Activated T-helper 9 cell treated with anti-CD3 and anti-CD28 coated beads, Interleukin-2, amount 50 U/mL, for 16 hours (primary cell): Measurements from ENCODE around the gene CERCAM.
A peak's percentile ranks its signal among the peaks of the same experiment; 100 is the strongest.
"Not testable (repeated sequence)": the region's sequence is repeated elsewhere in the genome, so short reads cannot be mapped to it uniquely, and the experiment has no call there.

Source experiments
- DNase-seq: peaks from one replicate; pipeline ENCODE4 v3.0.0-alpha.2; 2020; ENCODE audit warnings: low read depth

The CERCAM gene

DNA sequence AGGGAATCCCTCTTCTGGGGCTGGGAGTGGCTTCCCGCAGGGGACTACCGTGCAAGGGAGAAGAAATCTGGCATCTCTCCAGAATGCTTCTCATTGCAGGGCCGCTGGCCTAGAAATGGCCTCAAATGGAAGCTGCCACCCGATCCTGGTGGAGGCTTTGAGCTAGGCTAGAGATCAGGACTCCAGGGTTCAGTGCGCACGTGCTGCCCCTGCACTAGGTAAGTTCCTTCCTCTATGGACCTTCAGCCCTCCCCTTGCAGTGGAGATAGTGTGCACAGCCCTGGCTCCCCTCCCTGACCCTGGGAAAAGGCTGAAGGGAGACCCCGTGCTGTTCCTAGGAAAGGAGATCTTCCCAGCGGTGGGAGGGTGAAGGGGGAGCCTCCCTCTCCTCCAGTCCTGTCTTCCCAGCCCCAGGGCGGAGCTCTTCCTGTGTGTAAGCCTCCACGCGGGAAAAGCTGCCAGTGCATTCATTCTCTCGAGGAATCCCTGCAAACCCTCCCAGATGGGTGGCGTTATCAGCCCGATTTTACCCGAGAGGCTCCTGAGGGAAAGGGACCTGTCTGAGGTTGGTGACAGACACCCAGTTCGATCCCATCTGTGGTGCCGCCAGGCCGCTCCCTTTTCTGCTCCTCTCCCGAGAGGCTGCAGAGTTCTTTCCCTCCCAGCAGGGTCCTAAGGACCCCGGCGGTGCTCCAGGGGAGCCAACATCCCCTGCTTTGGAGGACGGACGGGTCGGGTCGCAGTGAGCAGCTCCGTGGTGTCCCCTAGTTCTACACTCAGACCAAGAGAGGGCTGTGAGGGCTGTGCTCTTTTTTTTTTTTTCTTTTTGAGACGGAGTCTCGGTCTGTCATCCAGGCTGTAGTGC, 1.4 kb upstream of the CERCAM start:
- no peak for DNase-seq

DNA sequence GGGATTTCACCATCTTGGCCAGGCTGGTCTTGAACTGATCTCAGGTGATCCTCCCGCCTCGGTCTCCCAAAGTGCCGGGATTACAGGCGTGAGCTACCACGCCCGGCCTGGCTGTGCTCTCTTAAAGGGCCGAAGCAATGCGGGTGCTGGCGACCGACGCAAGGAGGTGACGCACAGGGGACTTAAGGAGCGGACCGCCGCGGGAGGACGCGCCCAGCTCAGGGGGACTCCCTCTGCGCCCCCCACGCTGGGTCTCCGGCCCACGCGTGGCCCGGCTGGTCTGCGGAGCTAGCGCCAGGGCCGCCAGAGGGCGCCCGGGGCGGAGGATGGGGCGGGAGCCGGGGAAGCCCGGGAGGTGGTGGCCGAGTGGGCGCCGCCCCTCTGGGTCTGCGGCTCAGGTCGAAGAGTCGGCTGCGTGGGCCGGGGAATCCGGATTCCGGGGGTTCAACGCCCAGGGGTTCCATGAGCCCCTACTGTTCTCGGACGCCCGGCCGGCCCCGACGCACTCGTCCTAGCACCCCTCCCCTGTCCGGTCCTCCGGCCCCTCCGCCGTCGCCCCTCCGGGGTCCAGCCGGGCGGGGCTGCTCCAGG, 502 bp upstream of the CERCAM start:
- DNase-seq: peak; percentile 63

DNA sequence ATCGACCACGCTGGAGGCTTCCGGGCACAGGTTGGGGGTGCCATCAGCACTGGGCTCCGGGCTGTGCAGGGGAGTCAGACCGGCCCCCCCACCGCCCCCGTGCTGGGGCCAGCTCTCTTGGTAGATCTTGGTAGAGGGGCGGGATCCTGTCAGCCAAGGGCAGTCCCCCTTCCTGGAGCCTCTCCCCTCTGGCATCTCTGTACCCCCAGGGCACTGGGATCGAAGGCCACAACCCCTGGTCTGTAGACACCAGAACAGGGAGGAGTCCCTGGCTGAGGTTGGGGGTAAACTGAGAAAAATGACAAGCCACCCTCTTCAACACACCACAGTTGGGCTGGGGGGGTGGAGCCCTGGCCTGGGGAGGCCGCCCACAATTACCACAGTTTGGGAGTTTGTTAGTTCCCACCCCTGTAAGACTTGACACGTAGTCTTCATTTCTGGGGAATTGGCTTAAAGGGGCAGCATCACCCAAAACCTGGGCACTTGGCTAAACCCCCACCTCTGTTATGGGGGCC, 882 bp downstream of the CERCAM start:
- DNase-seq: no peak

DNA sequence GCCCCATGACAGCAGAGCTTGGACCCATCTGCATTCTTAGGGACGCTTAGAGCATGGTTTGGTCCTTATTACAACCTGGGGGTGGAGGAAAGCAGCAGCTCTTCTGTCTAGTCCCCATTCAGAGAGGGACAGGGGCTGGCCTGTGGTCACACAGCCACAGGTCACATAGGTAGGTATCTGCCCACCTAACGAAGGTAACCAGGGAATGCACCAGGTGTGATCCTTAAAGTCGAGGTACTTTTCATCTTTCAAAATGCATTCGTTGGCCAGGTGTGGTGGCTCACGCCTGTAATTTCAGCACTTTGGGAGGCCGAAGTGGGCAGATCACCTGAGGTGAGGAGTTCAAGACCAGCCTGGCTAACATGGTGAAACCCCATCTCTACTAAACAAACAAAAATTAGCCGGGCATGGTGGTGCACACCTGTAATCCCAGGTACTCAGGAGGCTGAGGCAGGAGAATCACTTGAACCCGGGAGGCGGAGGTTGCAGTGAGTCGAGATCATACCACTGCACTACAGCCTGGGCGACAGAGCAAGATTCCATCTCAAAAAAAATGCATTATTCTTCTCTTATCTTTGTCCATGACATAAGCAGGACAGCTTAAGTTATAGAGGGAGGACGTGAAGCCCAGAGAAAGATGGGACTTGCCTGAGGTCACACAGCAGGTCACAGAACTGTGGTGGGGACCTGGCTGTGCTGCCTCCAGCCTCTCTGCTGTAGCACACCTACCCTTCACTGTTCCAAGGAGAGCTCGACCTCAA, 1.5 kb downstream of the CERCAM start:
- DNase-seq: not testable (repeated sequence)

DNA sequence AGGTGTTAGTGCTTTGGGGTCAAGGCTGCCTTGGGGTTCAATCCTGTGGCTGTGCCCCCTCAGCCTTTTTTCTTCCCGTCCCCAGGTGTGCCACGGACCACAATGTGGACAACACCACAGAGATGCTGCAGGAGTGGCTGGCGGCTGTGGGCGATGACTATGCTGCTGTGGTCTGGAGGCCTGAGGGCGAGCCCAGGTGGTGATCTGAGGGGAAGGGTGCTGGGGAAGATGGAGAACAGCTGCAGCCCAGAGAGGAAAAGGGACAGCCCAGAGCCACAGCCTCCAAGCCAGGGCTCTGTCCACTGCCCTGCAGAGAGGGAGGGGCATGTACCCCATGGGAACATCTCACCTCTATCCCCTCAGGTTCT, 2.1 kb downstream of the CERCAM start:
- DNase-seq: no peak

DNA sequence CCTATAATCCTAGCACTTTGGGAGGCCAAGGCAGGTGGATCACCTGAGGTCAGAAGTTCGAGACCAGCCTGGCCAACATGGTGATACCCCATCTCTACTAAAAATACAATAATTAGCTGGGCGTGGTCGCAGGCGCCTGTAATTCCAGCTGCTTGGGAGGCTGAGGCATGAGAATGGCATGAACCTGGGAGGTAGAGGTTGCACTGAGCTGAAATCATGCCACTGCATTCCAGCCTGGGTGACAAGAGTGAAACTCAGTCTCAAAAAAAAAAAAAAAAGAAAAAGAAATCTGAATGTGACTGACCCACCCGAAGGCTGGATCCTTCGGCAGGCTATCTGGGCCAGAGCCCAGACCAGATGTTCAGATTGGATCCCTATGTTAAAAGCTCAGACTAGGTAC, 2.7 kb downstream of the CERCAM start:
- DNase-seq: not testable (repeated sequence)

DNA sequence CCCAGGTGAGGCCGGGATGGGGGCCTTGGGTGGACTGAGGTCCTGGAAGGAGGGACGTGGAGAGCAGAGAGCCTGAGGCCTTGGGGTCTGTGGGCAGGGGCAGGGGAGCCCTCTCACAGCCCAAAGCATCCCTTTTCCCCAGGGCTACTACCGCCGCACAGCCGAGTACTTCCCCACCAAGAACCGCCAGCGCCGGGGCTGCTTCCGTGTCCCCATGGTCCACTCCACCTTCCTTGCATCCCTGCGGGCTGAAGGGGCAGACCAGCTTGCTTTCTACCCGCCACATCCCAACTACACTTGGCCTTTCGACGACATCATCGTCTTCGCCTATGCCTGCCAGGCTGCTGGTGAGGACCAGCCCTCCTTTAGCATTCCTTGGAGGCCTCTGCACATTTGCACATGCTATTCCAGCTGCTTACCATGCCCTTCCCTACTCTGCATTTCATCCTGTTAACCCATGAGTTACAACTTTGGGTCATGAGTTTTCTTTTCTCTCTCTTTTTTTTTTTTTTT, 3.7 kb downstream of the CERCAM start:
- no peak for DNase-seq

DNA sequence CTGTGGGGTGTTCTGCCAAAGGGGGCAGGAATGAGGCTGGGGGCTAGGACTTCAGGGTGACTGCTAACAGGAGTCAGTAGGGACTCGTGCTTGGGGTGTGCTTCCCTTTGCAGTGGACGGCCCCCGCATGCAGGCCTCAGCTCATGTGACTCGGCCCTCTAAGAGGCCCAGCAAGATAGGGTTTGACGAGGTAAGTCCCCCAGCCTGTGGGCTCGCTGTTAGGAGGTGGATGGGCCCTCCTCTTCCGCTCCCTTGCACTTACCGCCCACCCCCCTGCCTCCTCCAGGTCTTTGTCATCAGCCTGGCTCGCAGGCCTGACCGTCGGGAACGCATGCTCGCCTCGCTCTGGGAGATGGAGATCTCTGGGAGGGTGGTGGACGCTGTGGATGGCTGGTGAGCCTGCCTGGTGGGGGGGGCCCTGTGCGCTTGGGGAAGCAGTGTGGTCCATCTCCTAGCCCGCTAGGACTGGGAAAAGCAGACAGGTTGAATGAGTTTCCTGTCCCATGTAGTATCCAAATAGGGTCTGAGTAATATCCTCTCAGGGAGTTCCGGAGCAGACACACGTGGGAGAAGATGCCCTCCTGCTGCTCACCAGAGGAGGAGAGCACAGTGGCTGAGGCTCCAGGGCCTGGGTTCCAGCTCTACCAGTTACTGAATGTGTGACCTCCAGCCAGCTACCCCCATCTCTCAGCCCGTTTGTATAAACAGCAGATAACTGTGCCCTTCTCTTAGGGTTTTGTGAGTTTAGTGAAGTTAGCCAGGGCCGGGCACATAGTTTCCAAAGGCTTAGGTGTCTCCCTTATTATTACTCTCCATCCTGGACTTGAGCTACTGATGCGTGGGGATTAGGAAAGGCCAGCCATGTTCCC, 8.2 kb downstream of the CERCAM start:
- DNase-seq: no peak

DNA sequence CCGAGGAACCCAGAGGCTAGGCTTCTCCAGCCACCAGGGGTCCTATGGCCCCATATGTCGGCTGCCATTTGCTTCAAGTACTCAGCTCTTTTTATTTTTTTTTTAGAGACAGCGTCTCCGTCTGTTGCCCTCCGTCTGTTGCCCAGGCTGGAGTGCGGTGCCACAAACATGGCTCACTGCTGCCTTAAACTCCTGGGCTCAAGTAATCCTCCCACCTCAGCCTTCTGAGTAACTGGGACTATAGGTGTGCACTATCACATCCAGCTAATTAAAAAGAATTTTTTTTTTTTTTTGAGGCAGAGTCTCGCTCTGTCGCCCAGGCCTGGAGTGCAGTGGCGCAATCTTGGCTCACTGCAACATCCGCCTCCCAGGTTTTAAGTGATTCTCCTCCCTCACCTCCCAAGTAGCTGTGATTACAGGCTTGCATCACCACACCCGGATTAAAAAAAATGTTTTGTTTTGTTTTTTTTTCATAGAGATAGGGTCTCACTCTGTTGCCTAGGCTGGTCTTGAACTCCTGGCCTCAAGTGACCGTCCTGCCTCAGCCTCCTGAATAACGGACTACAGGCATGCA, 8.9 kb downstream of the CERCAM start:
- DNase-seq: no peak

DNA sequence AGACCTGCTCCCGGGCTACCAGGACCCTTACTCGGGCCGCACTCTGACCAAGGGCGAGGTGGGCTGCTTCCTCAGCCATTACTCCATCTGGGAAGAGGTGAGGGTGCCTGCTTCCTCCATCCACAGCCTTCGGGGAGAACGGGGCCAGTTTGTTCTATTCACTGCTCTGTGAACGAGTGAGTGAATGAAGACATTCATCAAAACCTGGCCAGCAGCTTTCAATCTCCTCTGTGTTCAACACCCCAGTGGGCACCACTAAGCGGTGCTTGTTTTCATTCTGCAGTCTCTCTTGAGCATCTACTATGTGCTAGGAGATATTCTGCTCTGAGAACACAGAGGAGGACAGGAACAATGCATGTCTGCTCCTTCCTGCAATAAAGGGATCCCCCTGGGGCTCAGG, 10.6 kb downstream of the CERCAM start:
- no peak for DNase-seq

DNA sequence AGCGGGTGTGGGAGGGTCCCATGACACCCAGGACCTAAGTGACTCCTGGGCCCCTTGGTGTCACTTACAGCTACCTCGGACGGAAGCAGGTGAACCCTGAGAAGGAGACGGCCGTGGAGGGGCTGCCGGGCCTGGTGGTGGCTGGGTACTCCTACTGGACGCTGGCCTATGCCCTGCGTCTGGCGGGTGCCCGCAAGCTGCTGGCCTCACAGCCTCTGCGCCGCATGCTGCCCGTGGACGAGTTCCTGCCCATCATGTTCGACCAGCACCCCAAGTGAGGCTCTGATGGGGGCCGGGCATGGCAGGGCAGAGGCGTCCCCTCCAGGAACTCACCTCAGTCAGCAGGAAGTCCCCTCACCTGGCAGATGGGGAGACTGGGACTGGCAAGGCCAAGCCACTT, 13.7 kb downstream of the CERCAM start:
- no peak for DNase-seq

DNA sequence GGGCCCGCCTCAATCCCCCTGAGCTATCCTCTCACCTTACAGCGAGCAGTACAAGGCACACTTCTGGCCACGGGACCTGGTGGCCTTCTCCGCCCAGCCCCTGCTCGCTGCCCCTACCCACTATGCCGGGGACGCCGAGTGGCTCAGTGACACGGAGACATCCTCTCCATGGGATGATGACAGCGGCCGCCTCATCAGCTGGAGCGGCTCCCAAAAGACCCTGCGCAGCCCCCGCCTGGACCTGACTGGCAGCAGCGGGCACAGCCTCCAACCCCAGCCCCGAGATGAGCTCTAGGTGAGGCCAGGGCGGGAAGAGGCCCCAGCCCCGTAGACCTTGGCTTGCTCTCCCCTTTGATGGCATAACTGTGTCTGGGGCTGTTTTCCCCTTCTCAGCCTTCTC, 15.0 kb downstream of the CERCAM start:
- no peak for DNase-seq

DNA sequence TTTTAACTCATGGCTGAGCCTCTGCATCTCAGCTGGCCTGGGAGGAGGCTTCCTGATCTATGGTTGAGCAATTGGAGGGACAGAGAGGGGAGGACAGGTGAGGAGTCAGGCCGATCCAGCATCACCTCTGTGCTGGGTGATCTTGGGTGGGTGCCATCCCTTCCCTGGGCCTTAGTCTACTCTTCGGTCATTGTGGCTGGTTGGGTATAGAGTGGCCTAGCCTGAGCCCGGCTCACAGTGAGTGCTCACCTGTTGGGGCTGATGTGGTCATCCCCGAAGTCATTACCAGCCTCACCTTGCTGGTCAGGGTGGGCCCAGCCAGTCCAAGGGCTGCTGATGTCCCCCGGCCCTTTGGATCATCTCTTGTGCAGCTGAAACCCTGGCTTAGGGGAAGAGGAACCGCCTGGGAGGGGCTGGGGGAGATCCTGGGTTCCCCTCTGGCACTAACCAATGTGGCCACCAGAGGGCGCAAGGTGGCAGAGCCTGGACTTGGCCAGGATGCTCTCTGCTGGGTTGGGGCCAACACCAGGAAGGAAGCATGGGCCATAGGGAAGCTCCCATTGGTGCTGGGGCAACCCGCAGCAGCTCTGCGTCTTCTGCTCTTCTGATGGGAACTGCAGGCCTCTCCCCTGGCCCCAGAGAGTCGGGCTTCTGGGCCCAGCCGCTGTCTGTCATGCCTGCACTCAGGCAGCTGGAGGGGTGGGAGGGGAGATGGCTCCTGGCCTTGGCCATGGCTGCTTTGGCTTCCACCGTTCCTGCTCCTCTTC, 17.9 kb downstream of the CERCAM start:
- peak; percentile 68 for DNase-seq

DNA sequence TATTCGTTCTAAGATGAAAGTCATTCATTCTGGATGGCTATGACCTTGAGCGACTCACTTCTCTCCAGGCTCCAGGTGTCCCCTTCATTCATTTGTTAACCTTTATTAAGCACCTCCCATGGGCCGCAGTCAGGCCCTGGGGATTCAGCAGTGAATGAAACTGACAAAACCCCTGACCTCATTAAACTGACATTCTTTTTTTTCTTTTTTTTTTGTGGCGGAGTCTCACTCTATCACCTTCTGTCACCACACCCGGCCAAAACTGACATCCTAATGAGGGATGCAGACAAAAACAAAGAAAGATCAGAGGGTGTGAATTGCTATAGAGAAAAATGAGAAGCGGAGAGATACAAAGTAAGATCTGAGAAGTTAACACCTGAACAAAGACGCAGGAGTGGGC, 18.6 kb downstream of the CERCAM start:
- DNase-seq: no peak

DNA sequence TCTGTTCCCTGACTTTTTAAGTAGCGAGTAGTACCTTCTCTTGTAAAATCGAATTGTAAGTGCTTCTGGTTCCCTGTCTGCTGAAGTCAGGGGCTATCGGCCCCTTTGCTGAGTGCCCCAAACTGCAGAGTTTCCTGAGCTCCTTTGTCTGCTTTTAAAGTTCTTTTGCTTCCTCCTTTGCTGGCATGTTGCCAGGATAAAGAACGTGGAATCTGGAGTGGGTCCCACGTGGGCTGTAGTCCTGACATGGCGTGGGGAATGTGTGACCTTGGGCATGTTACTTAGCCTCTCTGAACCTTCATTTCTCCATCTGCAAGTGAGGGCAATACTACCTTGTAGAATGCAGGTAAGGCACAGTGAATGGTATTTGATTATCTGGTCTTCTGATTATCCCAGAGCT, 21.5 kb downstream of the CERCAM start:
- DNase-seq: no peak

DNA sequence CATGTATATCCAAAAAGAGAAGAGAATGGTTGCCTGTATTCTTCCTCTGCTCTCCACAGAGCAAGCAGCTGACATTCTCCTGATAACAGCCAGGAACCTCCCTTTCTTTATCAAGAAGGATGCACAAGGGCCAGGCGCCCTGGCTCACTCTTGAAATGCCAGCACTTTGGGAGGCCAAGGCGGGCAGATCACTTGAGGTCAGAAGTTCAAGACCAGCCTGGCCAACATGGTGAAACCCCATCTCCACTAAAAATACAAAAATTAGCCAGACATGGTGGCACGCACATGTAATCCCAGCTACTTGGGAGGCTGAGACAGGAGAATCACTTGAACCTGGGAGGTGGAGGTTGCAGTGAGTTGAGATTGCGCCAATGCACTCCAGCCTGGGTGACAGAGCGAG, 25.8 kb downstream of the CERCAM start:
- not testable (repeated sequence) for DNase-seq

DNA sequence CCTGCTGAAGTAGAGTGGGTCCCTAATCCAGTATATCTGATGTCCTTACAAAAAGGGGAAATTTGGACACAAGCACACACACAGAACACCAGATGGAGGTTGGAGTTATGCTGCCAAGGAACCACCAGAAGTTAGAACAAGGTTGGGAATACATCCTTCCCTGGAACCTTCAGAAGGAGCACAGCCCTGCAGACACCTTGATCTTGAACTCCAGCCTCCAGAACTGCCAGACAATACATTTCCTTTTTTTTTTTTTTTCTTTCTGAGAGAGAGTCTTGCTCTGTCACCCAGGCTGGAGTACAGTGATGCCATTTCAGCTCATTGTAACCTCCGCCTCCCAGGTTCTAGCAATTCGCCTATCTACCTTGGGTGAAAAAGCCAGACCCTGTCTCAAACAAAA, 28.1 kb downstream of the CERCAM start:
- DNase-seq: no peak

DNA sequence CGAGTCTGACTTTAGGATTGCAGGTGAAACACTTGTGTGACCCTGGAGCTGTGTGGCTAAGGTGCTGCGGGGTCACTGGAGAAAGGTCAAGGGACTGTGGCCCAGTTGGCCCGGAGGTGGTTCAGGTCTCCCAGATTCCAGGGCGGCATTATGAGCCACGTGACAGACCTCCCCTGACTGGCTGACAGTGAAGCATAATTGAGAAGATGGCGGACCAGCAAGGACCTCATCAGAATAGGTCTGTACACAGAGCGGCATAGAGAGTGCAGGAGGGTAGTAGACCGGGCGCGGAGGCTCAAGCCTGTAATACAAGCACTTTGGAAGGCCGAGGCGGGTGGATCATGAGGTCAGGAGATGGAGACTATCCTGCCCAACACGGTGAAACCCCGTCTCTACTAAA, 34.3 kb downstream of the CERCAM start:
- no peak for DNase-seq

DNA sequence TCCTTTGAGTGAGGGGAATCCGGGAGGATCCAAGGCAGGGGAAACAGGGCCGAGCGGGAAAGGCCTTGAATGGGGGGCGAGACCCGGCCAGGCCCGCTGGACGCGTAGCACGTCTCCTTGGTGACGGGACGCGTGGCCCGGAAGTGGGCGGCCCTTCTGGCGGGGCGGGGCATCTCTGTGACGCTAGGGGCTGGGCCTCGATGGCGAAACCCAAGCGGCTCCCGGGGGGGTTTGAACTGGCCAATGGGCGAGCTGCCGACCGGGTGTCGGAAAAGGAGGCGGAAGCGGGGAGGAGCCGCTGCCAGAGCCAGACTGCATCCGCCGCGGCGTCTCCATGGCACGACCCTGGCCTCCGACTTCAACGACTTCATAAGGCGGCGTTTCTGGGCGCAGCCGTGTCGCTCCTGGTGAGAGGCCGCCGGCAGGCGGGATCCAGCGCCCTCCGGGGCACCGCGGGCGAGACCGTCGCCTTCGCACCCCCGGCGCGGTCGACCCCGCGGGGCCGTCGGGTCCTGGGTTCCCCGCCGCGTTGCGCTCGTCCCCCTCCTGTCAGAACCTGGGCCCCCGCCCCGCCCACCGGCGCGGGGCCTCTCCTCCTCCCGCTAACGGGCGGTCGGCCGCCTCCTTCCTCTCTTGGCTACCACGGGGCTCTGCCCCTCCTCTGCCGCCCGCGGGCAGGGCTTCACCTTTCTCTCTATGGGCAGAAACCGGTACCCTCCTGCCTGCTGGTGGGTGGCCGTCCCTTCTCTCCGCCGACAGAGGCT, 35.4 kb downstream of the CERCAM start, which contains the start of gene ODF2:
Gene ODF2 (plus strand): TSS at position 158 of the 764 bp plus-strand sequence. CDS start 86 bp downstream, at position 244.
- peak; percentile 98 for DNase-seq
